ENCODE data around the gene EFHD1. TPM values are rescaled to one million over a fixed set of nuclear protein-coding genes. Genes with fewer than 3 reads are reported as not detected.

Gene EFHD1
- total RNA-seq, 1 donor from 2014 or later: 3.6 TPM

GRCh38 chr2:232662486-232663260 is 29.3 kb downstream of the EFHD1 start:
- H3K36me3 ChIP-seq (ENCODE audit: control insufficient read depth, insufficient read depth, low read length): no peaks in the 10 kb centered on the region
- H3K27me3 ChIP-seq (ENCODE audit: control insufficient read depth, insufficient read depth, low read length): no peaks in the 10 kb centered on the region
- TF ChIP-seq CTCF (IDR thresholded peaks at IDR 0.05; ENCODE audit: insufficient read depth, low read length, poor library complexity, severe bottlenecking): no peak
- no peak overlapping the region for H3K4me3 ChIP-seq (ENCODE audit: low read depth, low read length)
- no peak for DNase-seq (ENCODE audit: low read depth)

- no peak for DNase-seq (ENCODE audit: low read depth)
- Histone ChIP-seq H3K4me3 (ENCODE audit: low read depth, low read length) (no peak overlapping the region), H3K36me3 (ENCODE audit: control insufficient read depth, insufficient read depth, low read length) (no peaks in the 10 kb centered on the region), H3K27me3 (ENCODE audit: control insufficient read depth, insufficient read depth, low read length) (no peaks in the 10 kb centered on the region)
- TF ChIP-seq CTCF (IDR thresholded peaks at IDR 0.05; ENCODE audit: insufficient read depth, low read length, poor library complexity, severe bottlenecking): no peak
These were observed 32.8 kb downstream of the EFHD1 start for GRCh38 chr2:232666051-232666805.

- Histone ChIP-seq H3K27me3 (ENCODE audit: control insufficient read depth, insufficient read depth, low read length) (no peaks in the 10 kb centered on the region), H3K4me3 (ENCODE audit: low read depth, low read length) (no peak overlapping the region), H3K36me3 (ENCODE audit: control insufficient read depth, insufficient read depth, low read length) (no peaks in the 10 kb centered on the region)
- DNase-seq (ENCODE audit: low read depth): no peak
- TF ChIP-seq CTCF (IDR thresholded peaks at IDR 0.05; ENCODE audit: insufficient read depth, low read length, poor library complexity, severe bottlenecking): no peak
These were observed 34.7 kb downstream of the EFHD1 start for GRCh38 chr2:232667989-232668583.

- peak; percentile 57 for TF ChIP-seq CTCF (IDR thresholded peaks at IDR 0.05; ENCODE audit: insufficient read depth, low read length, poor library complexity, severe bottlenecking)
- DNase-seq (ENCODE audit: low read depth): no peak
- Histone ChIP-seq H3K36me3 (ENCODE audit: control insufficient read depth, insufficient read depth, low read length) (no peaks in the 10 kb centered on the region), H3K4me3 (ENCODE audit: low read depth, low read length) (no peak overlapping the region), H3K27me3 (ENCODE audit: control insufficient read depth, insufficient read depth, low read length) (no peaks in the 10 kb centered on the region)
These were observed 35.5 kb downstream of the EFHD1 start for GRCh38 chr2:232668805-232669444.

- TF ChIP-seq CTCF (IDR thresholded peaks at IDR 0.05; ENCODE audit: insufficient read depth, low read length, poor library complexity, severe bottlenecking): no peak
- no peak for DNase-seq (ENCODE audit: low read depth)
These were observed 39.2 kb downstream of the EFHD1 start for GRCh38 chr2:232672588-232672987.

More at GRCh38 chr2:232672588-232672987, 39.2 kb downstream of the EFHD1 start:
- no peak overlapping the region for H3K4me3 ChIP-seq (ENCODE audit: low read depth, low read length)
- H3K27me3 ChIP-seq (ENCODE audit: control insufficient read depth, insufficient read depth, low read length): no peaks in the 10 kb centered on the region
- no peaks in the 10 kb centered on the region for H3K36me3 ChIP-seq (ENCODE audit: control insufficient read depth, insufficient read depth, low read length)

Measured in kidney epithelial cell (primary cell).